GM18870 (cell line): Measurements from ENCODE around the gene MICALL2.

Experiments used
- ATAC-seq: cut with Tn5 transposase; IDR thresholded peaks from one replicate; pipeline ENCODE4 v1.9.1; 2021; ENCODE audit warnings: moderate library complexity; ENCODE audit not compliant: unreplicated experiment

The MICALL2 gene

GRCh38 chr7:1468643-1469298 is 9.5 kb upstream of the MICALL2 start:
- no peak for ATAC-seq

GRCh38 chr7:1468203-1468602 is 8.9 kb upstream of the MICALL2 start:
- ATAC-seq, result no peak

GRCh38 chr7:1466524-1467271 is 7.4 kb upstream of the MICALL2 start:
- ATAC-seq, result no peak

GRCh38 chr7:1464694-1465093 is 5.4 kb upstream of the MICALL2 start:
- ATAC-seq, result no peak

GRCh38 chr7:1463676-1464223 is 4.5 kb upstream of the MICALL2 start:
- no peak for ATAC-seq

GRCh38 chr7:1461646-1462375 is 2.5 kb upstream of the MICALL2 start:
- no peak for ATAC-seq

GRCh38 chr7:1460821-1461645 is 1.8 kb upstream of the MICALL2 start:
- no peak for ATAC-seq

GRCh38 chr7:1459920-1460820 is 900 bp upstream of the MICALL2 start:
- ATAC-seq, result no peak

GRCh38 chr7:1459512-1459892 is 232 bp upstream of the MICALL2 start:
- peak; percentile 79 for ATAC-seq

GRCh38 chr7:1457949-1458682 is 1.2 kb downstream of the MICALL2 start:
- no peak for ATAC-seq

GRCh38 chr7:1457059-1457948 is 2.0 kb downstream of the MICALL2 start:
- ATAC-seq, result no peak

- ATAC-seq, result no peak
These were observed 3.3 kb downstream of the MICALL2 start for GRCh38 chr7:1455955-1456354.

GRCh38 chr7:1455241-1455939 is 3.9 kb downstream of the MICALL2 start:
- no peak for ATAC-seq

GRCh38 chr7:1454542-1454941 is 4.7 kb downstream of the MICALL2 start:
- no peak for ATAC-seq

- no peak for ATAC-seq
These were observed 7.1 kb downstream of the MICALL2 start for GRCh38 chr7:1452205-1452604.

- ATAC-seq, result no peak
These were observed 8.3 kb downstream of the MICALL2 start for GRCh38 chr7:1450987-1451386.

- ATAC-seq, result no peak
These were observed 8.8 kb downstream of the MICALL2 start for GRCh38 chr7:1450431-1450830.

GRCh38 chr7:1449951-1450350 is 9.3 kb downstream of the MICALL2 start:
- no peak for ATAC-seq
